Measurements from ENCODE around the gene TUT4. TPM values are rescaled to one million over a fixed set of nuclear protein-coding genes. Genes with fewer than 3 reads are reported as not detected.

The TUT4 gene
- total RNA-seq, 2 donors from 2014 or later: 44.4 to 76.1 TPM

DNA sequence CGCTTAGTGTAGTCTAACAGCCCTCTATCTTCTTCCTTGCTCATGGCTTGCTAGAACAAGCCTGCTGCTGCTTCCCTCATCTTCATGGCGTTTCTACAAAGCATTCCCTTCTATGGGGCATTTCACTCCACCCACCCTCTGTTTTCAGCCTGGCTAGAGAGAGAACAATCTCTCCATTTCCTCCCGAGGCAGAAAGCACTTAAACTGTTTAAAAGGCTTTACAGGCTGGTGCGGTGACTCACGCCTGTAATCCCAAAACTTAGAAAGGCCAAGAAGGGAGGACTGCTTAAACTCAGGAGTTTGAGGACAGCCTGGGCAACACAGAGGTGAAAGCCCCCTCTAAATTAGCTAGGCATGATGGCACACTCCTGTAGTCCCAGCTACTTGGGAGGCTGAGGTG lies 166.4 kb downstream of the TUT4 start:
- Histone ChIP-seq H3K4me1 (replicated peaks) (no peaks in the 10 kb centered on the region), H3K9me3 (no peaks in the 10 kb centered on the region), H3K27me3 (replicated peaks; ENCODE audit: insufficient read depth) (no peaks in the 10 kb centered on the region), H3K36me3 (no peaks in the 10 kb centered on the region), H3K27ac (no peak overlapping the region), H3K4me3 (no peak overlapping the region)
- no peak for DNase-seq (ENCODE audit: low spot score)
- TF ChIP-seq CTCF (IDR thresholded peaks at IDR 0.05) (no peak), POLR2AphosphoS5 (IDR thresholded peaks at IDR 0.05) (no peak), POLR2A (IDR thresholded peaks at IDR 0.05) (no peak)
- intact Hi-C loops (cut with DNase I): no loop called here
- 68% methylated on average over 5 of the region's 5 CpGs for WGBS

GRCh38 chr1:52385376-52385775 lies 167.5 kb downstream of the TUT4 start:
- no peak overlapping the region for H3K27ac ChIP-seq
- no peak overlapping the region for H3K4me3 ChIP-seq
- no peak for TF ChIP-seq POLR2A (IDR thresholded peaks at IDR 0.05)
- no peak for TF ChIP-seq CTCF (IDR thresholded peaks at IDR 0.05)
- TF ChIP-seq POLR2AphosphoS5 (IDR thresholded peaks at IDR 0.05): no peak
- DNase-seq (ENCODE audit: low spot score): no peak
- intact Hi-C loops (cut with DNase I): no loop called here
- H3K9me3 ChIP-seq: no peaks in the 10 kb centered on the region
- WGBS: 97% methylated on average over 3 of the region's 3 CpGs
- no peaks in the 10 kb centered on the region for H3K36me3 ChIP-seq
- H3K4me1 ChIP-seq (replicated peaks): no peaks in the 10 kb centered on the region
- H3K27me3 ChIP-seq (replicated peaks; ENCODE audit: insufficient read depth): no peaks in the 10 kb centered on the region

Other genes starting within 250 kb of the TUT4 start
- 10 to 100 TPM; 24.2 to 43.9 TPM for gene CC2D1B, start 186.9 kb downstream of the TUT4 start, total RNA-seq
- gene ORC1, start 148.7 kb downstream of the TUT4 start, total RNA-seq: 1 to 10 TPM; 2.2 to 3.3 TPM
- gene PRPF38A, start 148.5 kb downstream of the TUT4 start, total RNA-seq: 10 to 100 TPM; 15.3 to 24.8 TPM
- gene GPX7, start 49.3 kb upstream of the TUT4 start, total RNA-seq: 10 to 100 TPM; 22.7 to 26.3 TPM
- 1 to 10 TPM; 1.0 to 2.6 TPM for gene SHISAL2A, start 80.1 kb upstream of the TUT4 start, total RNA-seq
- gene COA7, start 145.3 kb upstream of the TUT4 start, total RNA-seq: 1 to 10 TPM; 4.4 to 9.1 TPM
- gene ZYG11B, start 173.4 kb upstream of the TUT4 start, total RNA-seq: 10 to 100 TPM; 38.6 to 65.5 TPM